Measurements from ENCODE around the gene SFXN2.

- TF ChIP-seq FOXM1 (IDR thresholded peaks at IDR 0.05; ENCODE audit: borderline replicate concordance) (no peak), BHLHE40 (IDR thresholded peaks at IDR 0.05; ENCODE audit: borderline replicate concordance) (no peak), ELF4 (IDR thresholded peaks at IDR 0.05) (no peak), HDGF (IDR thresholded peaks at IDR 0.05; ENCODE audit: borderline replicate concordance) (no peak), L3MBTL2 (conservative IDR thresholded peaks at IDR 0.05) (no peak), FOXK2 (IDR thresholded peaks at IDR 0.05) (no peak), FOXA1 (IDR thresholded peaks at IDR 0.05) (no peak), SUZ12 (IDR thresholded peaks at IDR 0.05) (no peak), ARNT (IDR thresholded peaks at IDR 0.05) (no peak), SP1 (IDR thresholded peaks at IDR 0.05) (no peak), NFRKB (IDR thresholded peaks at IDR 0.05) (no peak), ZNF384 (IDR thresholded peaks at IDR 0.05) (no peak), CTBP1 (IDR thresholded peaks at IDR 0.05; ENCODE audit: borderline replicate concordance) (no peak), TARDBP (IDR thresholded peaks at IDR 0.05) (no peak)
These were observed 48.1 kb downstream of the SFXN2 start for GRCh38 chr10:102762401-102763015.

All from HEK293T (cell line).